Ishikawa (cell line): ENCODE data around the gene MRGPRF.

ENCODE experiments used
- CEBPB ChIP-seq: IDR thresholded peaks from 2 replicates; pipeline ENCODE4 v1.6.1; 2012
- EGR1 ChIP-seq: IDR thresholded peaks from 2 replicates; pipeline ENCODE4 v1.6.1; 2012
- EP300 ChIP-seq: IDR thresholded peaks from 2 replicates; pipeline ENCODE4 v1.6.1; 2012; ENCODE audit warnings: borderline replicate concordance
- FOXM1 ChIP-seq: IDR thresholded peaks from 2 replicates; pipeline ENCODE4 v1.6.1; 2012; ENCODE audit warnings: low read depth, borderline replicate concordance
- NFIC ChIP-seq: IDR thresholded peaks from 2 replicates; pipeline ENCODE4 v1.6.1; 2012
- RAD21 ChIP-seq: IDR thresholded peaks from 2 replicates; pipeline ENCODE4 v1.6.1; 2012; ENCODE audit warnings: low read depth
- REST ChIP-seq: IDR thresholded peaks from 2 replicates; pipeline ENCODE4 v1.6.1; 2012; ENCODE audit warnings: low read depth, mild to moderate bottlenecking
- TEAD4 ChIP-seq: IDR thresholded peaks from 2 replicates; pipeline ENCODE4 v1.6.1; 2012
- YY1 ChIP-seq: IDR thresholded peaks from 2 replicates; pipeline ENCODE4 v1.6.1; 2012; ENCODE audit warnings: low read depth
- ZBTB7A ChIP-seq: IDR thresholded peaks from 2 replicates; pipeline ENCODE4 v1.6.1; 2012; ENCODE audit warnings: low read depth

GRCh38 chr11:68963779-68964178 is 49.3 kb downstream of the MRGPRF start:
- no peak for TF ChIP-seq YY1
- TF ChIP-seq CEBPB = no peak
- no peak for TF ChIP-seq EP300
- TF ChIP-seq REST = no peak
- TF ChIP-seq NFIC = no peak
- no peak for TF ChIP-seq EGR1
- TF ChIP-seq RAD21 = no peak
- no peak for TF ChIP-seq ZBTB7A
- TF ChIP-seq FOXM1 = no peak
- TF ChIP-seq TEAD4 = no peak
